GM18873 (cell line): ENCODE measurements around the gene PDLIM7.
A peak's percentile ranks its signal among the peaks of the same experiment; 100 is the strongest.

Experiments
- ATAC-seq: cut with Tn5 transposase; IDR thresholded peaks from one replicate; pipeline ENCODE4 v1.9.1; 2021; ENCODE audit warnings: mild to moderate bottlenecking, moderate library complexity, moderate number of reproducible peaks; ENCODE audit not compliant: unreplicated experiment, low FRiP score

The PDLIM7 gene

DNA sequence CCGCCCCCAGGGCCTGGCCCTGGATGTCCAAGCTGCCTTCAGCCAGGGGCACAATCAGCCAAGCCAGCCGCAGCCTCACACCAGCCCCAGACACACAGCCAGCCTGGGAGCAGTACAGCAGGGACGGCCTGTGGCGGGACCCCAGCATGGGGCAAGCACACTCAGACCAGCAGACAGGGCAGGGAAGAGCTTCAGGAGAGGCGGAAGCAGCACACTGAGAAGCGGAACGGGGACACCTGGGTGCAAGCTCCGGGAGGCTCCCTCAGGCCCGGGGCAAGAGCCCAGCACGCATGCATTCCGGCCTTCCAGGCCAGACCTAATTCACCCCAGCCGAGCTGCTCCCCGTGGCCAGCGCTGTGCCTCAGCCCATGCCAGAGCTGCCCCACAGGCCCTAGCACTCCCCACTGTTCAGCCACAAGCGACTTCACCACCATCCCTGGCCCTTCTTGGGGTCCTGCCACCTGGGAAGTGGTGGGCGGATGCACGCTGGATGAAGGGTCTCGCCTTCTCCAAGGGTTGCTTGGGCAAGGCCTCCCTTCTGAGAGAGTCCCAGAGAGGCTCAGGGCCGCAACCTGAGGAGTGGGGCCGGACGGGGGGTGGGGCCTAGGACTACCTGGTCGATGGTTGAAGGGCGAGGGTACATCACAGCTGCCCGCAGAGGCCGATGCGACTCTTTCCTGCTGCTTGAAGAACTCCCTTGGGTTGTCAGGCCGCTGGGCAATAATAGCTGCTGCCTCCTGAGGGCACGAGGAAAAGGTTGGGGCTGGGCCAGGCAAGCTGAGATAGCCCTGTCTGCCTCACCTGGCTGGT lies 37.4 kb downstream of the PDLIM7 start:
- ATAC-seq, result no peak

DNA sequence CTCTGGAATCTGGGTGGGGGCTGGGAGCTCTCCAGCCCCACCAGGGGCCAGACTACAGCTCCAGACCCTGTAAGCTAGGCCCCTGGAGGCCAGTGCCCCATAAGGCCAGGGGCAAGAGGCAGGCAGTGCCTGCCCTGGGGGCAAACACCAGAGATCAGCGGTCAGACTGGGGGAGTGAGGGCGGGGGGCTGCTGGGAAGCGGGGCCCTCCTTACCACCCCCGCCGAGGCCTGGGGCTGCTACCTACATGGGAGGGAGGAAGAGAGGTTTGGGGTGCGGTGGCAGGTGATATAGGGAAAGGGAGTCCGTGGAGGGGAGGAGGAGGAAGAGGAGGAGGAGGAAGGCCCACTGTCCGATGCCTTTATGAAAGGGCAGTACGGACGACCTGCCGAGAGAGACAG lies 38.0 kb downstream of the PDLIM7 start:
- no peak for ATAC-seq

- no peak for ATAC-seq
Observed at GRCh38 chr5:177458912-177459350, 38.5 kb downstream of the PDLIM7 start.

- ATAC-seq, result no peak
Observed at GRCh38 chr5:177457852-177458681, 39.3 kb downstream of the PDLIM7 start.

GRCh38 chr5:177456976-177457851 lies 40.2 kb downstream of the PDLIM7 start:
- no peak for ATAC-seq

- no peak for ATAC-seq
Observed at GRCh38 chr5:177456591-177456964, 40.8 kb downstream of the PDLIM7 start.

DNA sequence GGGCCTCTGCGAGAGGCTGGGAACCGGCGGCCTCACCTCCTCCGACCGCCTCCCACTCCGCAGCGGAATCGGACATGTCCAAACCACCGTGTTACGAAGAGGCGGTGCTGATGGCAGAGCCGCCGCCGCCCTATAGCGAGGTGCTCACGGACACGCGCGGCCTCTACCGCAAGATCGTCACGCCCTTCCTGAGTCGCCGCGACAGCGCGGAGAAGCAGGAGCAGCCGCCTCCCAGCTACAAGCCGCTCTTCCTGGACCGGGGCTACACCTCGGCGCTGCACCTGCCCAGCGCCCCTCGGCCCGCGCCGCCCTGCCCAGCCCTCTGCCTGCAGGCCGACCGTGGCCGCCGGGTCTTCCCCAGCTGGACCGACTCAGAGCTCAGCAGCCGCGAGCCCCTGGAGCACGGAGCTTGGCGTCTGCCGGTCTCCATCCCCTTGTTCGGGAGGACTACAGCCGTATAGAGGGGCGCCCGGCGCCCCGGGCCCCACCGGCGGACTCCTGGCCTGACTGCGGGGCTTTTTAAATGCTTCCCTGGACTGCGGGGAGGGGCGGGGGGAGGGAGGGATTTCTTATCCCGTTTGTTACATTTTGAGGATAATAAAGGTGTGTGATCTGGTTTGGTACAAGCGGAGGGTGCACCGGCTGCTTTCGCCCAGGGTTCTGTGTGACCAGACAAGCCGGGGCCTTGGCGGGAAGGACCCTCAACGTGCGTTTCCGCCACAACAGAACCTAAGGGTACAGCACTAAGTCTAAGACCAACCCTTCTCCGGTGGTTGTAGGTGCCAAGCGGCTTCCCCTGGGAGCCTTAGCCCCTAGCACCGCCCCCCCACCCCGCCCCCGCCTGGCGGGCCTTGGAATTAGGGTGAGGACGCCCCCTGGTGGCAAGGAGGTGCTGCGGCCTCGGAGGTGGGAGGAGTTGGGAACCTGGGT lies 41.5 kb downstream of the PDLIM7 start:
- peak; percentile 18 for ATAC-seq

DNA sequence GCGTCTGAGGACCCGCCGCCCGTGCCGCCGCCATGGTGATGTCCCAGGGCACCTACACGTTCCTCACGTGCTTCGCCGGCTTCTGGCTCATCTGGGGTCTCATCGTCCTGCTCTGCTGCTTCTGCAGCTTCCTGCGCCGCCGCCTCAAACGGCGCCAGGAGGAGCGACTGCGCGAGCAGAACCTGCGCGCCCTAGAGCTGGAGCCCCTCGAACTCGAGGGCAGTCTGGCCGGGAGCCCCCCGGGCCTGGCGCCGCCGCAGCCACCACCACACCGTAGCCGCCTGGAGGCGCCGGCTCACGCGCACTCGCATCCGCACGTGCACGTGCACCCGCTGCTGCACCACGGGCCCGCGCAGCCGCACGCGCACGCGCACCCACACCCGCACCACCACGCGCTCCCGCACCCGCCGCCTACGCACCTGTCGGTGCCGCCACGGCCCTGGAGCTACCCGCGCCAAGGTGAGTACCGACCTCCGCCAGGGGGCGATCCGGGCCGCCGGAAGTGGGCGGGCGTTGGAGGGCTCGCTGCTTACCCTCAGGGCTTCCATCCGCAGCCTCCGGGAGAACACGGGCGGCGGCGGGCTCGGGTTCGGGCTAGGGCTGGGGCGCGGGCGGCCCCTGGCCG lies 42.3 kb downstream of the PDLIM7 start:
- ATAC-seq, result peak; percentile 42

- ATAC-seq, result peak; percentile 33
Observed at GRCh38 chr5:177454397-177455035, 42.9 kb downstream of the PDLIM7 start.

- peak; percentile 9 for ATAC-seq
Observed at GRCh38 chr5:177453852-177454396, 43.5 kb downstream of the PDLIM7 start.

DNA sequence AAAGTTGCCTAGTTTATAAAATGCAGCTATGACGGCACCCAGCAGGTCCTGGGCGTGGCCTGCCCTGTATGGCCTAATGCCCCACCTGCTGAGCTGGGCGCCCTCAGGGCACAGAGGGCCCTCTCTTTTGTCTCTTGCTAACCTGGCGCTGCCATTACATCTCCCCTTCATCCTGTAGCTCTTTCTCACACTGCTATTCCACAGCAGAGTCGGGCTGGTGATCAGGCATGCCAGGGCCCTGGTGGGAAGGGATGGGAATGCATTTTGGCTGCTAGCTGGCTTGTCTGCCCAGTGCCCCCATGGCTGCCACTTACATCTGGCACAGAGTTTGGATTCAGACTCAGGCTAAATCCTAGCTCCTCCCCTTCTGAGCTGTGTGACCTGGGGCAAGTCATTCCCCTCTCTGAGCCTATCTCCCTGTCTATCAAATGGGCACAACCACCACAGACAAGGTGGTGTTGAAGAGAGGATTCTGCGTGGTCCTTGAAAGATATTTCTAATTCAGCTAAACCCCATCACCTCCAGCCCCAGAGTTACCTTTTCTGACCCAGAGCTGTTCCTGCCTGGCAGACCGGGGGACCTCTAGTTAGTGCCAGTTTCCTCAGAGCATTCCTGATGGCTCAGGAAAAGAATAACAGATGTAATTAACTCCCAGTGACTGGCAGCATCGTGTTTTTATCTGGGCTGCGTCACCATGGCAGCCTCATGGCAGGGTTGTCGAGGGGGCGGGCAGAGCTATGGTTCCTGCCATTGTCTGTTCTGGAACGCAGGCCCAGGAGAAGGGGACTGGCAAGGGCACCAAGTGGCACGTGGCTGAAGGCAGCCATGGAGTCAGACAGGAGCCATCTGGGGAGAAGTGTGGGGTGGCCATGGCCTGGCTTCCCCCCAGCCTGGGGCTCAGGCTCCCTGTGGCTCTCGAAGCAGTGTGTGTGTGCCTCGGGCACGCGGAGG lies 44.4 kb downstream of the PDLIM7 start:
- no peak for ATAC-seq

GRCh38 chr5:177450667-177451424 lies 46.6 kb downstream of the PDLIM7 start:
- ATAC-seq, result no peak

GRCh38 chr5:177449140-177450061 lies 48.0 kb downstream of the PDLIM7 start:
- ATAC-seq, result no peak

DNA sequence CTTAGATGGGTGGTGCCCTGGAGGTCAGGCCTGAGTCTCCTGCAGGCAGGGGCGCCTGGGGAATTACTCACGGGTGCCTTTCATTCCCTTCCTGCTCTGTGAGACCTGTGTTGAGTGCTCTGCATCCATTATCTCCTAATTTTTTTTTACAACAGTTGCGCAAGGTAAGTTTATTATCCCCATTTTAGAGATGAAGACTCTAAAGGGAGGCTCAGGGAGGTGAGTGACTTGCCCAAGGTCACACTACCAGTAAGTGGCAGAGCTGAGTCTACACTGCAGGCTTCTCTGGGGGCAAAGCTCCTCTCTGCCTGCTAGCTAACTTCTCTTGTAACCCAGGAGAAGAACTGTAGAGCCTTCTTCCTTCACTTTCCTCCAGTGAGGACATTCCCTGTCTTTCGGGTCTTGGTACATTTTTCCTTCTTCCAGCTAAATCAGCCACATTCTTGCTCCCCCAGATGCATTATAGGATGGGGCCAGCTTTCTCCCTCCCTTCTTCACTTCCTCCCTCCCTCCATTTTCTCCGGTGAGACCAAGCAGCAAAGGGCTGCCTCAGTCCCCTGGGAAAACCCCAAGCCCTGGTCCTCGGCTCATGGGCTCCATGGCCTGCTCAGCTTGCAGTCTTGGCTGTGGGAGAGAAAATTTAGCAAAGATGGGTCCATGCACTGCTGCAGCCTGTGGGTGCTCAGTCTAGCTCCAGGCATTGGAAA lies 49.0 kb downstream of the PDLIM7 start:
- no peak for ATAC-seq
